Pancreas (tissue), 10 donors: ENCODE results near the gene PABPN1L. TPM values are rescaled to one million over a fixed set of nuclear protein-coding genes. Genes with fewer than 3 reads are reported as not detected.

Experiments used
- ATAC-seq, 4 donors: fragments of 200-7000 bp; cut with Tn5 transposase; one replicate each; pipeline versions ENCODE4 v1.8.0 to v1.9.1; 2020; ENCODE audit warnings: mild to moderate bottlenecking in 4 of 4, moderate library complexity in 4 of 4
- DNase-seq, 6 donors: peaks; one replicate each; pipeline ENCODE4 v3.0.0-alpha.2; 2020
- FAIRE-seq: peaks from 2 replicates; lab custom pipeline; 2012; peaks lifted over from hg19 to GRCh38; lab: Jason Lieb, UNC
- H3K27ac ChIP-seq, 4 donors: fragments of 200-600 bp; sonication (generic); 1 replicate in 3 of 4; 2 replicates in 1 of 4; pipeline versions ENCODE4 v1.5.0 to v1.8.0; 2020
- H3K27me3 ChIP-seq, 4 donors: fragments of 200-600 bp; one replicate each; pipeline ENCODE4 v1.8.0; 2021
- H3K36me3 ChIP-seq, 3 donors: fragments of 200-600 bp; sonication (generic) in 1 of 3; one replicate each; pipeline versions ENCODE4 v1.5.0 to v1.8.0; 2020 to 2021
- H3K4me1 ChIP-seq, 3 donors: fragments of 200-600 bp; one replicate each; pipeline ENCODE4 v1.8.0; 2021
- H3K4me3 ChIP-seq, 4 donors: fragments of 200-600 bp; sonication (generic) in 2 of 4; one replicate each; pipeline versions ENCODE4 v1.5.0 to v1.8.0; 2020 to 2021
- H3K9me3 ChIP-seq, 4 donors: fragments of 200-600 bp; one replicate each; pipeline ENCODE4 v1.8.0; 2021
- WGBS, 2 donors: extraction: QIAGEN DNeasy Blood & Tissue Kit; methylation state at CpG; one replicate each; pipeline ENCODE4 v1.1.7; 2013; 5-methylcytosine and 5-hydroxymethylcytosine counted together
- intact Hi-C, 3 donors: fragments of 100-400 bp; cut with DNase I; formaldehyde crosslinking; loops; one replicate each; pipeline versions ENCODE4 v1.11.1 to v1.14.2; 2022
- polyA plus RNA-seq, 2 donors: library from polyadenylated mRNA; stranded (reverse); fragments of 200-250 nt; gene quantifications; one replicate each; pipeline ENCODE4 v1.2.3, GENCODE V29; 2013
- total RNA-seq, 6 donors: library from RNA; stranded (reverse); fragmentation: NEBNext Ultra II Directional in 4 of 6; extraction: Animal tissue kit (Norgen Biotek cat#: 25700) in 4 of 6; gene quantifications; one replicate each; pipeline versions ENCODE4 v1.2.1 to v1.2.4, GENCODE V29; 2021 to 2023
- TF ChIP-seq, protein P1 (sequence below), 4 donors: fragments of 200-600 bp; sonication (generic) in 3 of 4; IDR thresholded peaks; one replicate each; pipeline versions ENCODE4 v1.5.0 to v1.8.0; 2021; ENCODE audit warnings: antibody characterized with exemption in 4 of 4
- donor health status: healthy with polysubstance abuse.
- donor health status: DM: no; HTN: no; CAD: no; lungs with moderate emphysema.
- donor health status: DM: no; HTN: no; CAD: no.
- donor health status: control.
- donor health status: control.
- donor health status: Bipolar disorder and iron deficiency.
- donor health status: DM: yes; HTN: yes; CAD: no.
- donor health status: DM: no; HTN: no; CAD: no.
- donor health status: DM: no; HTN: no; CAD: no.
- donor health status: DM: yes; HTN: yes; CAD: no.

Gene PABPN1L
- total and polyA plus RNA-seq, 8 donors: 0.23 to 0.65 (median 0.35) TPM; not detected in 3

GRCh38 chr16:88857728-88858339, 8.6 kb downstream of the PABPN1L start:
- no peak for FAIRE-seq

DNA sequence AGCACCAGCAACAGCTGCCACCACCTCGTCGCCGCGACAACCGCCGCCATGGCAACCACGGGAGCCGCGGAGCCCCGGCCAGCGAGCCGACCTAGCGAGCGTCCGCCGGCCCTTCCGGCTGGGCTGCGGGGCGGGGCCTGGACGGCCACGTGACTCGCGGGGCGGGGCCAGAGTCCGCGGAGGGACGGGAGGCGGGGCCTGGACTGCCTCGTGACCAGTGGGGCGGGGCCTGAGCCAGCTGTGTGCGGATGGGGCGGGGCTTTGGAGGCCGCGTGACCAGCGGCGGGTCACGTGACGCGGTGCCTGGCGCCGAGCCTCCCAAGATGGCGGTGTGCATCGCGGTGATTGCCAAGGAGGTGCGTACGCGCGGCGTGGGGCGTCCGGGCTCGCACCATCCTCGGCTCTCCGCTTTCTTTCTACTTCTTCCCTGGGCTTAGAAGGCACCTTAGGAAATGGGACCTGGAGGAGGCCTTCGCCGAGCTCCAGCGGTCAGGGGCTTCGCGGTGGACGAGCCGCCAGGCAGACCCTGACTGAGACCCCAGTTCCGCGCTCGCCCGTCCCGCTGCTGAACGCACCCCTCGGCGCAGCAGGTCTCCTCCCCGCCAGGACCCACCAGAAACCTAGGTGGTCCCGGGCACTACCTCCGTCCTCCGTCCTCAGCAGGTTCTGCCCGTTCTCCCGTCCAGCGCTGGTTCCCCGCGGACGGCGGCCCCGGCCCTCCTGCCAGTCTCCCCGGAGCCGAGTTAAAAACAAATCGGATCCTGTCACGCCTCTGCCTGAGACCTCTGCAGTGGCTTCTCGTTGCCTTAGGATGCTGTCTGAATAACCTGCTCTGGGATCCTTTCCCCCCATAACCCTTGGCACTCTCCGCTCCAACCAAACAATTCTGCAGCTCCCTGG, 9.4 kb downstream of the PABPN1L start, which contains the start of the genes GALNS and TRAPPC2L:
GALNS (minus strand) TSS at position 120 of the 900 bp plus-strand sequence; CDS start at position 50, 70 bp downstream.
TRAPPC2L (plus strand) TSS at position 300 of the 900 bp plus-strand sequence; CDS start at position 324, 24 bp downstream.
- WGBS, 2 donors: 0% methylated on average over 76 to 87 of the region's 87 CpGs
- FAIRE-seq (no peak), ATAC-seq (peak; percentile 93 to 98 (median 95)), DNase-seq (peak; percentile 97 to 100 (median 100))
- Histone ChIP-seq H3K9me3 (no peaks in the 10 kb centered on the region), H3K36me3 (peaks cover 0 to 25% (median 3%) of the 10 kb centered on the region in 3 donors), H3K4me1 (peaks cover 0 to 10% (median 4%) of the 10 kb centered on the region in 3 donors), H3K27me3 (no peaks in the 10 kb centered on the region), H3K27ac (peak within 1 kb of the TSS; percentile 60 to 66 (median 62)), H3K4me3 (peak within 1 kb of the TSS; percentile 65 to 99 (median 89))
- intact Hi-C loops: no loop called here
- TF ChIP-seq, protein P1, sequence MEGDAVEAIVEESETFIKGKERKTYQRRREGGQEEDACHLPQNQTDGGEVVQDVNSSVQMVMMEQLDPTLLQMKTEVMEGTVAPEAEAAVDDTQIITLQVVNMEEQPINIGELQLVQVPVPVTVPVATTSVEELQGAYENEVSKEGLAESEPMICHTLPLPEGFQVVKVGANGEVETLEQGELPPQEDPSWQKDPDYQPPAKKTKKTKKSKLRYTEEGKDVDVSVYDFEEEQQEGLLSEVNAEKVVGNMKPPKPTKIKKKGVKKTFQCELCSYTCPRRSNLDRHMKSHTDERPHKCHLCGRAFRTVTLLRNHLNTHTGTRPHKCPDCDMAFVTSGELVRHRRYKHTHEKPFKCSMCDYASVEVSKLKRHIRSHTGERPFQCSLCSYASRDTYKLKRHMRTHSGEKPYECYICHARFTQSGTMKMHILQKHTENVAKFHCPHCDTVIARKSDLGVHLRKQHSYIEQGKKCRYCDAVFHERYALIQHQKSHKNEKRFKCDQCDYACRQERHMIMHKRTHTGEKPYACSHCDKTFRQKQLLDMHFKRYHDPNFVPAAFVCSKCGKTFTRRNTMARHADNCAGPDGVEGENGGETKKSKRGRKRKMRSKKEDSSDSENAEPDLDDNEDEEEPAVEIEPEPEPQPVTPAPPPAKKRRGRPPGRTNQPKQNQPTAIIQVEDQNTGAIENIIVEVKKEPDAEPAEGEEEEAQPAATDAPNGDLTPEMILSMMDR (IDR thresholded peaks at IDR 0.05): no peak

More at GRCh38 chr16:88857728-88858339, 8.6 kb downstream of the PABPN1L start:
- TF ChIP-seq, protein P1 (IDR thresholded peaks at IDR 0.05): peak in 2 of 4 donors; percentile 31 to 44
- Histone ChIP-seq H3K27ac (peak overlapping the region in 2 of 4 donors; percentile 60 to 61), H3K27me3 (no peaks in the 10 kb centered on the region), H3K4me1 (peaks cover 0 to 10% (median 4%) of the 10 kb centered on the region in 3 donors), H3K9me3 (no peaks in the 10 kb centered on the region), H3K4me3 (peak overlapping the region; percentile 65 to 99 (median 89)), H3K36me3 (peaks cover 0 to 28% (median 3%) of the 10 kb centered on the region in 3 donors)
- intact Hi-C loops: no loop called here
- 14 to 15% methylated on average over 12 of the region's 12 CpGs for WGBS, 2 donors
- peak; percentile 58 to 88 (median 72) for DNase-seq
- peak; percentile 60 to 83 (median 77) for ATAC-seq

DNA sequence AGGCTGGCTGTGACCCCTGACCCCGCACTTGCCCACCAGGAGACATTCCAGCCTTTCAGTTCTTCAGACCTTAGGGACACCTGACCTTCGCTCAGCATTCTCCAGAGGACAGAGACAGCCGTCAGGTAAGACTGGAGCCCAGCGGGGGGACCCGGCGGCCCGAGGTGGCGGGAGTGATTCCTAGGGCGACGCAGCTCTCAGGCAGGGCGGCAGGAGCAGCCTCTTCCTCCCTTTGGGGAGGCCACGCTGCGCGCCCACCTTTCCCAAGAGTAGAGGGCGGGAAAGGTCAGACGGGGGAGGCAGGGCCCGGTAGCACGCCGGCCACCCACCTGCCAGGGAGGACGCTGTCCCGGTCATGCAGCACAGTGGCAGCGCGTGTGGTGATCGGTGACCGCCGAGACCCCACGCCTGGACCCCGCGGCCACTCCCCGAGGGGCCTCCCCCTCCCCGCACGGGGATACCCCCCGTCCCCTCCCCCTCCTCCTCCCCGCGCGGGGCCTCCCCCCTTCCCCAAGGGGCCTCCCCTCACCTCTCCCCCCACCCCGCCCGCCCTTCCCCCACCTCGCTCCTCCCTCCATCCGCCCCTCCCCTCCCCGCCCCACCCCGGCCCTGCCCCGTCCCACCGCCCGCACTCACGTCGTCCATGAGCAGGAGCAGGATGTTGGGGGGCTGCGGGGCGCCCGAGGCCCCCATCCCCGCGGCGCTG, 10.2 kb downstream of the PABPN1L start:
- WGBS, 2 donors: 13 to 14% methylated on average over 29 to 48 of the region's 53 CpGs
- ATAC-seq: no peak
- Histone ChIP-seq H3K27me3 (no peaks in the 10 kb centered on the region), H3K27ac (peak overlapping the region in 1 of 4 donors; percentile 63), H3K9me3 (no peaks in the 10 kb centered on the region), H3K36me3 (peaks cover 0 to 24% (median 3%) of the 10 kb centered on the region in 3 donors), H3K4me3 (peak overlapping the region; percentile 26 to 99 (median 82)), H3K4me1 (peaks cover 0 to 10% (median 4%) of the 10 kb centered on the region in 3 donors)
- peak in 5 of 6 donors; percentile 35 to 84 (median 50) for DNase-seq
- FAIRE-seq: no peak
- TF ChIP-seq, protein P1 (IDR thresholded peaks at IDR 0.05): no peak
- intact Hi-C loops: no loop called here

GRCh38 chr16:88855736-88856121, 10.7 kb downstream of the PABPN1L start:
- no peak for ATAC-seq
- peak overlapping the region in 2 of 4 donors; percentile 99 for H3K4me3 ChIP-seq
- intact Hi-C loops: no loop called here
- FAIRE-seq: no peak
- 76 to 80% methylated on average over 13 of the region's 13 CpGs for WGBS, 2 donors
- TF ChIP-seq, protein P1 (IDR thresholded peaks at IDR 0.05): no peak
- H3K9me3 ChIP-seq: no peaks in the 10 kb centered on the region
- peaks cover 0 to 10% (median 4%) of the 10 kb centered on the region in 3 donors for H3K4me1 ChIP-seq
- peaks cover 0 to 20% (median 3%) of the 10 kb centered on the region in 3 donors for H3K36me3 ChIP-seq
- DNase-seq: peak in 1 of 6 donors; percentile 71
- H3K27me3 ChIP-seq: no peaks in the 10 kb centered on the region
- H3K27ac ChIP-seq: no peak overlapping the region
